GM12878 (cell line): ENCODE data around the gene ADAM19. TPM values are rescaled to one million over a fixed set of nuclear protein-coding genes. Genes with fewer than 3 reads are reported as not detected.

Experiments
- ATAC-seq: fragments of 200-7000 bp; cut with Tn5 transposase; 3 replicates; pipeline ENCODE4 v1.9.1; 2020; ENCODE audit warnings: mild to moderate bottlenecking, moderate library complexity
- BruUV-seq: library from RNA; stranded (reverse); fragments of 400-500 nt; replicated peaks from 2 replicates; lab custom pipeline; 2021; lab: Mats Ljungman, UMichigan
- CTCF ChIA-PET: fragments of 300-600 bp; sonication (Branson Sonifier 250); formaldehyde crosslinking; extraction: SDS; loops from one replicate; lab custom pipeline; 2021; ENCODE audit warnings: inconsistent platforms; lab: Yijun Ruan, JAX
- POLR2A ChIA-PET: fragments of 350-600 bp; formaldehyde crosslinking; extraction: SDS; loops from one replicate; lab custom pipeline; 2021; ENCODE audit warnings: inconsistent platforms; lab: Charles Lee
- RAD21 ChIA-PET: fragments of 300-600 bp; sonication (Branson Sonifier 250); formaldehyde crosslinking; loops from one replicate; lab custom pipeline; 2023; ENCODE audit warnings: antibody characterized with exemption; ENCODE audit not compliant: unreplicated experiment; lab: Charles Lee
- SMC1A ChIA-PET: fragments of 300-600 bp; sonication (Branson Sonifier 250); formaldehyde crosslinking; loops from one replicate; lab custom pipeline; 2023; ENCODE audit not compliant: unreplicated experiment, uncharacterized antibody; lab: Charles Lee
- DNase-seq: peaks from one replicate; pipeline ENCODE4 v3.0.0-alpha.2; 2011; ENCODE audit warnings: low read depth, low spot score
- FAIRE-seq: peaks from 3 replicates; lab custom pipeline; 2011; peaks lifted over from hg19 to GRCh38; lab: Jason Lieb, UNC
- H2AFZ ChIP-seq: 2 replicates; pipeline ENCODE4 v1.6.0; 2011; ENCODE audit warnings: low read depth, low read length, control low read depth; ENCODE audit not compliant: control insufficient read depth
- H3K27ac ChIP-seq: 2 replicates; pipeline ENCODE4 v1.5.1; 2011; ENCODE audit warnings: control low read depth; ENCODE audit not compliant: control insufficient read depth, insufficient read depth
- H3K27me3 ChIP-seq, 2 experiments: replicated peaks in 1 of 2; 2 replicates each; pipeline versions ENCODE4 v1.6.0 to v1.6.1; 2011; ENCODE audit warnings: low read length in 1 of 2; ENCODE audit not compliant: control insufficient read depth in 2 of 2, insufficient read depth in 2 of 2
- H3K36me3 ChIP-seq, 2 experiments: 2 replicates each; pipeline ENCODE4 v1.5.1; 2011; ENCODE audit warnings: low read length in 1 of 2; ENCODE audit not compliant: control insufficient read depth in 2 of 2, insufficient read depth in 2 of 2
- H3K4me1 ChIP-seq: 2 replicates; pipeline ENCODE4 v1.6.1; 2011; ENCODE audit warnings: mild to moderate bottlenecking, low read length, moderate library complexity, mixed read lengths; ENCODE audit not compliant: control insufficient read depth, insufficient read depth
- H3K4me2 ChIP-seq: 2 replicates; pipeline ENCODE4 v1.6.0; 2011; ENCODE audit warnings: control low read depth; ENCODE audit not compliant: control insufficient read depth, insufficient read depth
- H3K4me3 ChIP-seq: fragments of 200-600 bp; sonication (generic); 2 replicates; pipeline ENCODE4 v1.5.1; 2016
- H3K79me2 ChIP-seq: 2 replicates; pipeline ENCODE4 v1.6.0; 2011; ENCODE audit warnings: low read length; ENCODE audit not compliant: control insufficient read depth, insufficient read depth
- H3K9ac ChIP-seq: 2 replicates; pipeline ENCODE4 v1.8.0; 2011; ENCODE audit warnings: low read length, control low read depth, mixed read lengths; ENCODE audit not compliant: control insufficient read depth, insufficient read depth
- H3K9me3 ChIP-seq: replicated peaks from 3 replicates; pipeline ENCODE4 v1.5.1; 2011; ENCODE audit warnings: mild to moderate bottlenecking, low read length; ENCODE audit not compliant: control insufficient read depth, insufficient read depth
- H4K20me1 ChIP-seq: 2 replicates; pipeline ENCODE4 v1.6.0; 2011; ENCODE audit not compliant: control insufficient read depth, insufficient read depth
- BRCA1 ChIP-seq: IDR thresholded peaks from 2 replicates; pipeline ENCODE4 v1.6.1; 2011; ENCODE audit warnings: low read depth, low read length, improper control_type of control experiment
- CHD4 ChIP-seq: fragments of 200-600 bp; sonication (generic); IDR thresholded peaks from 2 replicates; pipeline ENCODE4 v1.6.1; 2016; ENCODE audit warnings: mild to moderate bottlenecking
- EP300 ChIP-seq, 2 experiments: fragments of 150-350 bp in 1 of 2; IDR thresholded peaks; 2 replicates each; pipeline ENCODE4 v1.6.1; 2011 to 2012; ENCODE audit warnings: low read depth in 2 of 2, low read length in 2 of 2, borderline replicate concordance in 1 of 2, improper control_type of control experiment in 1 of 2, inconsistent platforms in 1 of 2; ENCODE audit not compliant: control insufficient read depth in 1 of 2
- JUND ChIP-seq: IDR thresholded peaks from 2 replicates; pipeline ENCODE4 v1.6.1; 2012; ENCODE audit warnings: low read depth, mild to moderate bottlenecking, low read length, improper control_type of control experiment, moderate library complexity
- PML ChIP-seq: IDR thresholded peaks from 2 replicates; pipeline ENCODE4 v1.6.1; 2012; ENCODE audit warnings: low read length, inconsistent platforms
- RUNX3 ChIP-seq: IDR thresholded peaks from 2 replicates; pipeline ENCODE4 v1.6.1; 2012; ENCODE audit warnings: low read length, inconsistent platforms
- TCF12 ChIP-seq: IDR thresholded peaks from 2 replicates; pipeline ENCODE4 v1.6.1; 2011; ENCODE audit warnings: low read depth, mild to moderate bottlenecking, low read length
- WGBS: methylation state at CpG from one replicate; pipeline ENCODE4 v1.1.6; 2016; ENCODE audit warnings: low lambda C conversion rate; ENCODE audit not compliant: insufficient replicate concordance, insufficient coverage; ENCODE audit errors: missing lambda C conversion rate; 5-methylcytosine and 5-hydroxymethylcytosine counted together
- in situ Hi-C: fragments of 300-500 bp; cut with MboI; formaldehyde crosslinking; loops from 9 replicates; pipeline ENCODE4 v1.14.3; 2018; ENCODE audit warnings: mixed read lengths
- intact Hi-C: fragments of 100-400 bp; cut with micrococcal nuclease; formaldehyde crosslinking; loops from one replicate; pipeline ENCODE4 v1.14.2; 2022; ENCODE audit not compliant: unreplicated experiment
- polyA plus RNA-seq, 11 experiments: library from polyadenylated mRNA; depleted of rRNA in 4 of 11; unstranded in 6 of 11; stranded (reverse) in 5 of 11; fragments of >200 nt; fragmentation: Nextera tagmentation in 4 of 11; fragmentation: Illumina TruSeq in 1 of 11; extraction: Ambion mirVana in 4 of 11; extraction: Trizol in 1 of 11; gene quantifications; 1 replicate in 1 of 11; 2 replicates in 10 of 11; pipeline versions ENCODE4 v1.2.1 to v1.2.3, GENCODE V29; 2011 to 2016; ENCODE audit warnings: inconsistent platforms in 2 of 11, missing spikeins in 2 of 11, low read depth in 1 of 11
- total RNA-seq, 4 experiments: library from RNA; depleted of rRNA in 3 of 4; stranded (reverse); fragments of >200 nt in 3 of 4; fragmentation: Illumina TruSeq in 1 of 4; extraction: Trizol in 1 of 4; gene quantifications; 2 replicates each; pipeline versions ENCODE4 v1.2.1 to v1.2.3, GENCODE V29; 2013 to 2021
- TF ChIP-seq, protein P1 (sequence below): fragments of 150-350 bp; IDR thresholded peaks from 2 replicates; pipeline ENCODE4 v1.6.1; 2016; ENCODE audit warnings: low read depth, low read length
- TF ChIP-seq, protein P2 (sequence below): fragments of 450-650 bp; IDR thresholded peaks from 2 replicates; pipeline ENCODE4 v1.6.1; 2017; ENCODE audit warnings: low read depth, mild to moderate bottlenecking, moderate library complexity
- TF ChIP-seq, protein P3 (sequence below): fragments of 150-350 bp; IDR thresholded peaks from 2 replicates; pipeline ENCODE4 v1.6.1; 2014; ENCODE audit warnings: mild to moderate bottlenecking, low read depth, low read length

The ADAM19 gene
- total and polyA plus RNA-seq, 10 of the 15 experiments (the other 5 are each of a cell fraction or from before 2014, with no cell fraction given) = 16.0 to 92.8 (median 44.7) TPM

DNA sequence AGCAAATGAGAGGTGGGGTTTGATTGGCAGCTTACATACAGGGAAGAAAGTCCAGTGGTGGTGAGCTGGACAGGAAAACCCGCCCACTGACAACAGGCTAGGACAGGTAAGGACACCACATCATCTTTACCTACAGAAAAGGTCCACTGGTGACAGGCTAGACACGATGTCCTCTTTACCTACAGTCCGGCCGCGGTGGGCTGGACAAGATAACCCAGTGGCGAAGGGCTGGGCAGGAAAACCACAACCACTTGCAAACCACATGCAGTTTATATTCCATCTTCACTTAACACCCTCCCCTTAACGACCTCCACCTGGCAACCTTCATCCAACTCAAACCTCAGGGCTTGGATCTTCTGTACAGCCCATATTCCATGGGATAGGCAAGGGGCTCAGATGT lies 120.5 kb downstream of the ADAM19 start:
- H3K27ac ChIP-seq = no peak overlapping the region
- no peaks in the 10 kb centered on the region for H3K9me3 ChIP-seq
- H3K27me3 ChIP-seq = no peaks in the 10 kb centered on the region; a peak in 1 of 4 replicates
- CTCF ChIA-PET = interaction anchor here (0.8 to 4.5 kb wide), 5 partner anchors 14 to 126 kb away, joined by 3 to 20 read pairs (median 3); no protein-coding TSS in a partner anchor
- no peak for ATAC-seq
- no peaks in the 10 kb centered on the region for H3K36me3 ChIP-seq
- H4K20me1 ChIP-seq = no peaks in the 10 kb centered on the region
- no peak for DNase-seq
- no peak overlapping the region for H2AFZ ChIP-seq
- no peak overlapping the region for H3K9ac ChIP-seq
- H3K4me1 ChIP-seq = 0 out of 2 replicates have a peak, but pooled peaks cover 5% of the 10 kb centered on the region
- H3K4me2 ChIP-seq = no peak overlapping the region
- BruUV-seq = no TSS peak
- no peak for FAIRE-seq
- in situ Hi-C loops (no loop called here), intact Hi-C loops (no loop called here)
- POLR2A ChIA-PET = no interaction called here
- SMC1A ChIA-PET = interaction anchor here (1.6 to 2.9 kb wide), 3 partner anchors 15 to 22 kb away, joined by 6 to 10 read pairs (median 7); no protein-coding TSS in a partner anchor
- RAD21 ChIA-PET = no interaction called here
- H3K79me2 ChIP-seq = no peaks in the 10 kb centered on the region
- 49% methylated on average over 7 of the region's 7 CpGs for WGBS
- H3K4me3 ChIP-seq = no peak overlapping the region
- TF ChIP-seq RUNX3 = peak; percentile 38
- no peak for TF ChIP-seq TCF12

DNA sequence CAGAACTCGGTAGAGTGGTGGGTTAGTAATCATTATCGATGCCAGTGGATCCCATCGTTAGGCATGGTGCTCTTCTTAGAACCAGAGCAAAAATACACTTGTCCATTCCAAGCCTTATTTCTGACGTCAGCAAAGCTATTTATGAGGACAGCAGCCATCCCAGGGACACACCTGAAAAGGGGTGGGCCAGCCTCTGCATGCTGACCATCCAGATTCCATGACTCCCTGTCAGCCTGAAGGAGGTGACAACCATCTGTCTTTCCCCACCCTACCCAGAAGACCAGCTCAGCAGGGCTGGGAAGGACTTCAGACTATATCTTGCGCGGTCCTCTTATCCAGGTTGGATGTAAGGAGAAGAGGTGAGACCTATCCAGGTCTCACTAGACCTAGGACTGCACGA lies 121.3 kb downstream of the ADAM19 start:
- Histone ChIP-seq H3K79me2 (no peaks in the 10 kb centered on the region), H3K27me3 (no peaks in the 10 kb centered on the region), H4K20me1 (no peaks in the 10 kb centered on the region), H3K27ac (no peak overlapping the region), H3K9me3 (no peaks in the 10 kb centered on the region), H3K9ac (no peak overlapping the region), H3K4me1 (0 out of 2 replicates have a peak, but pooled peaks cover 5% of the 10 kb centered on the region)
- ChIA-PET CTCF (interaction anchor here (0.8 to 4.5 kb wide), 4 partner anchors 13 to 126 kb away, joined by 3 to 20 read pairs (median 4); no protein-coding TSS in a partner anchor), SMC1A (interaction anchor here (1.6 to 2.9 kb wide), 2 partner anchors 17 to 21 kb away, joined by 6 to 10 read pairs; no protein-coding TSS in a partner anchor), POLR2A (no interaction called here), RAD21 (no interaction called here)
- no peak for DNase-seq
- WGBS = 60% methylated on average over 7 of the region's 7 CpGs
- ATAC-seq = no peak
- intact Hi-C loops = no loop called here
- FAIRE-seq = no peak
- TF ChIP-seq BRCA1 = no peak
- TF ChIP-seq, protein P1, sequence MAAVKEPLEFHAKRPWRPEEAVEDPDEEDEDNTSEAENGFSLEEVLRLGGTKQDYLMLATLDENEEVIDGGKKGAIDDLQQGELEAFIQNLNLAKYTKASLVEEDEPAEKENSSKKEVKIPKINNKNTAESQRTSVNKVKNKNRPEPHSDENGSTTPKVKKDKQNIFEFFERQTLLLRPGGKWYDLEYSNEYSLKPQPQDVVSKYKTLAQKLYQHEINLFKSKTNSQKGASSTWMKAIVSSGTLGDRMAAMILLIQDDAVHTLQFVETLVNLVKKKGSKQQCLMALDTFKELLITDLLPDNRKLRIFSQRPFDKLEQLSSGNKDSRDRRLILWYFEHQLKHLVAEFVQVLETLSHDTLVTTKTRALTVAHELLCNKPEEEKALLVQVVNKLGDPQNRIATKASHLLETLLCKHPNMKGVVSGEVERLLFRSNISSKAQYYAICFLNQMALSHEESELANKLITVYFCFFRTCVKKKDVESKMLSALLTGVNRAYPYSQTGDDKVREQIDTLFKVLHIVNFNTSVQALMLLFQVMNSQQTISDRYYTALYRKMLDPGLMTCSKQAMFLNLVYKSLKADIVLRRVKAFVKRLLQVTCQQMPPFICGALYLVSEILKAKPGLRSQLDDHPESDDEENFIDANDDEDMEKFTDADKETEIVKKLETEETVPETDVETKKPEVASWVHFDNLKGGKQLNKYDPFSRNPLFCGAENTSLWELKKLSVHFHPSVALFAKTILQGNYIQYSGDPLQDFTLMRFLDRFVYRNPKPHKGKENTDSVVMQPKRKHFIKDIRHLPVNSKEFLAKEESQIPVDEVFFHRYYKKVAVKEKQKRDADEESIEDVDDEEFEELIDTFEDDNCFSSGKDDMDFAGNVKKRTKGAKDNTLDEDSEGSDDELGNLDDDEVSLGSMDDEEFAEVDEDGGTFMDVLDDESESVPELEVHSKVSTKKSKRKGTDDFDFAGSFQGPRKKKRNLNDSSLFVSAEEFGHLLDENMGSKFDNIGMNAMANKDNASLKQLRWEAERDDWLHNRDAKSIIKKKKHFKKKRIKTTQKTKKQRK = no peak
- TF ChIP-seq, protein P2, sequence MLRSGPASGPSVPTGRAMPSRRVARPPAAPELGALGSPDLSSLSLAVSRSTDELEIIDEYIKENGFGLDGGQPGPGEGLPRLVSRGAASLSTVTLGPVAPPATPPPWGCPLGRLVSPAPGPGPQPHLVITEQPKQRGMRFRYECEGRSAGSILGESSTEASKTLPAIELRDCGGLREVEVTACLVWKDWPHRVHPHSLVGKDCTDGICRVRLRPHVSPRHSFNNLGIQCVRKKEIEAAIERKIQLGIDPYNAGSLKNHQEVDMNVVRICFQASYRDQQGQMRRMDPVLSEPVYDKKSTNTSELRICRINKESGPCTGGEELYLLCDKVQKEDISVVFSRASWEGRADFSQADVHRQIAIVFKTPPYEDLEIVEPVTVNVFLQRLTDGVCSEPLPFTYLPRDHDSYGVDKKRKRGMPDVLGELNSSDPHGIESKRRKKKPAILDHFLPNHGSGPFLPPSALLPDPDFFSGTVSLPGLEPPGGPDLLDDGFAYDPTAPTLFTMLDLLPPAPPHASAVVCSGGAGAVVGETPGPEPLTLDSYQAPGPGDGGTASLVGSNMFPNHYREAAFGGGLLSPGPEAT = no peak
- TF ChIP-seq CHD4 = no peak
- no peak for TF ChIP-seq PML
- TF ChIP-seq JUND = no peak
- TF ChIP-seq, protein P3, sequence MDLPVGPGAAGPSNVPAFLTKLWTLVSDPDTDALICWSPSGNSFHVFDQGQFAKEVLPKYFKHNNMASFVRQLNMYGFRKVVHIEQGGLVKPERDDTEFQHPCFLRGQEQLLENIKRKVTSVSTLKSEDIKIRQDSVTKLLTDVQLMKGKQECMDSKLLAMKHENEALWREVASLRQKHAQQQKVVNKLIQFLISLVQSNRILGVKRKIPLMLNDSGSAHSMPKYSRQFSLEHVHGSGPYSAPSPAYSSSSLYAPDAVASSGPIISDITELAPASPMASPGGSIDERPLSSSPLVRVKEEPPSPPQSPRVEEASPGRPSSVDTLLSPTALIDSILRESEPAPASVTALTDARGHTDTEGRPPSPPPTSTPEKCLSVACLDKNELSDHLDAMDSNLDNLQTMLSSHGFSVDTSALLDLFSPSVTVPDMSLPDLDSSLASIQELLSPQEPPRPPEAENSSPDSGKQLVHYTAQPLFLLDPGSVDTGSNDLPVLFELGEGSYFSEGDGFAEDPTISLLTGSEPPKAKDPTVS = no peak
- no peak for TF ChIP-seq EP300 (IDR thresholded peaks at IDR 0.05; ENCODE audit: borderline replicate concordance in 1 of 2, control insufficient read depth in 1 of 2, low read depth in 2 of 2, low read length in 2 of 2)
- TF ChIP-seq, all 136 proteins: peak for 0
- no TSS peak for BruUV-seq
- Histone ChIP-seq H2AFZ (no peak overlapping the region), H3K4me2 (no peak overlapping the region), H3K4me3 (no peak overlapping the region), H3K36me3 (no peaks in the 10 kb centered on the region)
- in situ Hi-C loops = no loop called here
